HepG2 (cell line): Measurements from ENCODE around the gene CNTROB. TPM values are rescaled to one million over a fixed set of nuclear protein-coding genes. Genes with fewer than 3 reads are reported as not detected.

Experiments
- DPF2 ChIP-seq: sonication (generic); formaldehyde crosslinking; IDR thresholded peaks from 2 replicates; pipeline ENCODE4 v1.4.0; 2020; ENCODE audit warnings: mild to moderate bottlenecking, low read depth, missing genetic modification reagents, borderline replicate concordance
- E2F1 ChIP-seq: sonication (generic); formaldehyde crosslinking; IDR thresholded peaks from 2 replicates; pipeline ENCODE4 v1.5.0; 2020; ENCODE audit warnings: missing genetic modification reagents
- ETV6 ChIP-seq: sonication (generic); formaldehyde crosslinking; conservative IDR thresholded peaks from 2 replicates; pipeline ENCODE4 v1.4.0; 2020; ENCODE audit warnings: missing genetic modification reagents
- KDM2A ChIP-seq: sonication (generic); formaldehyde crosslinking; IDR thresholded peaks from 2 replicates; pipeline ENCODE4 v1.4.0; 2020; ENCODE audit warnings: low read depth, missing genetic modification reagents, borderline replicate concordance
- LRRFIP1 ChIP-seq: sonication (generic); formaldehyde crosslinking; conservative IDR thresholded peaks from 2 replicates; pipeline ENCODE4 v1.4.0; 2020; ENCODE audit warnings: missing genetic modification reagents
- PRPF4 ChIP-seq: fragments of 200-400 bp; formaldehyde crosslinking; IDR thresholded peaks from 2 replicates; pipeline ENCODE4 v1.6.1; 2016; ENCODE audit warnings: low read length, low read depth; ENCODE audit not compliant: poor library complexity, severe bottlenecking
- SKI ChIP-seq: fragments of 450-650 bp; IDR thresholded peaks from one replicate; pipeline ENCODE4 v1.6.1; 2018; ENCODE audit warnings: mild to moderate bottlenecking; ENCODE audit not compliant: partially characterized antibody
- TFDP1 ChIP-seq: IDR thresholded peaks from 2 replicates; pipeline ENCODE4 v1.6.1; 2016; ENCODE audit warnings: missing compliant biosample characterization, missing genetic modification reagents, borderline replicate concordance
- THAP7 ChIP-seq: sonication (generic); formaldehyde crosslinking; IDR thresholded peaks from 2 replicates; pipeline ENCODE4 v1.8.1; 2023; ENCODE audit warnings: mild to moderate bottlenecking, missing genetic modification reagents
- THAP9 ChIP-seq: sonication (generic); formaldehyde crosslinking; IDR thresholded peaks from 2 replicates; pipeline ENCODE4; 2020; ENCODE audit warnings: missing genetic modification reagents, mild to moderate bottlenecking, borderline replicate concordance
- UBTF ChIP-seq: sonication (generic); formaldehyde crosslinking; IDR thresholded peaks from 2 replicates; pipeline ENCODE4 v1.4.0; 2020; ENCODE audit warnings: mild to moderate bottlenecking, missing genetic modification reagents
- ZKSCAN1 ChIP-seq: fragments of 150-350 bp; IDR thresholded peaks from 2 replicates; pipeline ENCODE4 v1.6.1; 2014; ENCODE audit warnings: low read length
- ZNF121 ChIP-seq: sonication (generic); formaldehyde crosslinking; IDR thresholded peaks from 2 replicates; pipeline ENCODE4 v1.5.0; 2020; ENCODE audit warnings: mild to moderate bottlenecking, missing genetic modification reagents
- ZNF337 ChIP-seq: sonication (generic); formaldehyde crosslinking; IDR thresholded peaks from 2 replicates; pipeline ENCODE4 v1.5.1; 2020; ENCODE audit warnings: missing genetic modification reagents, low read depth, mild to moderate bottlenecking, borderline replicate concordance
- ZNF564 ChIP-seq: sonication (generic); formaldehyde crosslinking; IDR thresholded peaks from 2 replicates; pipeline ENCODE4 v1.8.1; 2023; ENCODE audit warnings: mild to moderate bottlenecking, missing genetic modification reagents
- ZNF782 ChIP-seq: sonication (generic); formaldehyde crosslinking; IDR thresholded peaks from 2 replicates; pipeline ENCODE4 v1.4.0; 2020; ENCODE audit warnings: missing genetic modification reagents, mild to moderate bottlenecking, borderline replicate concordance
- polyA plus RNA-seq, 8 experiments: library from polyadenylated mRNA; depleted of rRNA in 3 of 8; stranded (reverse) in 7 of 8; unstranded in 1 of 8; fragments of >200 nt; fragmentation: Illumina TruSeq in 4 of 8; extraction: Trizol in 4 of 8; gene quantifications; 2 replicates each; pipeline versions ENCODE4 v1.2.1 to v1.2.3, GENCODE V29; 2011 to 2016; ENCODE audit warnings: low read depth in 4 of 8, missing spikeins in 1 of 8, mixed read lengths in 1 of 8; ENCODE audit not compliant: insufficient read depth in 1 of 8
- total RNA-seq, 5 experiments: library from RNA; depleted of rRNA; stranded (reverse); fragments of >200 nt; fragmentation: Illumina TruSeq; extraction: Trizol; gene quantifications; 2 replicates each; pipeline ENCODE4 v1.2.3, GENCODE V29; 2016; ENCODE audit warnings: low read depth in 1 of 5

The CNTROB gene
- total and polyA plus RNA-seq, 2 of the 13 experiments (the other 11 are each of a cell fraction or from before 2014, with no cell fraction given) = 21.2 to 24.1 TPM

GRCh38 chr17:7888184-7888920 lies 43.7 kb upstream of the CNTROB start, which contains the start of gene CHD3 (continued):
- TF ChIP-seq THAP9 (CRISPR knock-in tag) (peak; percentile 55; the same call in 1 of the 2 replicates), ZNF337 (CRISPR knock-in tag) (no peak), UBTF (peak; percentile 2), ZKSCAN1 (no peak), TFDP1 (CRISPR knock-in tag) (no peak), ZNF782 (CRISPR knock-in tag) (no peak), E2F1 (CRISPR knock-in tag) (no peak), ZNF564 (CRISPR knock-in tag) (no peak), KDM2A (CRISPR knock-in tag) (no peak; the same call in 1 of the 2 replicates), DPF2 (no peak), ETV6 (no peak), ZNF121 (no peak), THAP7 (CRISPR knock-in tag) (no peak), LRRFIP1 (CRISPR knock-in tag) (no peak), PRPF4 (no peak), SKI (no peak)
